Tibial nerve (tissue), 4 donors: ENCODE measurements around the gene SORCS2. TPM values are rescaled to one million over a fixed set of nuclear protein-coding genes. Genes with fewer than 3 reads are reported as not detected.
A peak's percentile ranks its signal among the peaks of the same experiment; 100 is the strongest.

ENCODE experiments used
- DNase-seq, 2 donors: peaks; one replicate each; pipeline ENCODE4 v3.0.0-alpha.2; 2019; ENCODE audit warnings: low spot score in 2 of 2
- H3K27ac ChIP-seq, 4 donors: fragments of 200-600 bp; sonication (generic) in 3 of 4; one replicate each; pipeline ENCODE4 v1.5.1; 2017 to 2019; ENCODE audit warnings: mild to moderate bottlenecking in 1 of 4
- H3K27me3 ChIP-seq, 2 donors: fragments of 200-600 bp; sonication (generic) in 1 of 2; one replicate each; pipeline versions ENCODE4 v1.5.1 to v1.6.0; 2017 to 2019
- H3K36me3 ChIP-seq, 3 donors: fragments of 200-600 bp; sonication (generic); one replicate each; pipeline ENCODE4 v1.5.1; 2018 to 2019
- H3K4me1 ChIP-seq, 4 donors: fragments of 200-600 bp; sonication (generic) in 3 of 4; one replicate each; pipeline ENCODE4 v1.5.1; 2017 to 2019
- H3K4me3 ChIP-seq, 4 donors: fragments of 200-600 bp; sonication (generic) in 3 of 4; one replicate each; pipeline ENCODE4 v1.5.1; 2017 to 2019; ENCODE audit warnings: mild to moderate bottlenecking in 1 of 4, moderate library complexity in 1 of 4
- H3K9me3 ChIP-seq, 4 donors: fragments of 200-600 bp; sonication (generic) in 3 of 4; one replicate each; pipeline ENCODE4 v1.5.1; 2017 to 2019
- EP300 ChIP-seq, 2 donors: sonication (generic); formaldehyde crosslinking; IDR thresholded peaks; one replicate each; pipeline ENCODE4 v1.6.1; 2017; ENCODE audit warnings: antibody characterized with exemption in 2 of 2, mild to moderate bottlenecking in 1 of 2
- POLR2A ChIP-seq, 2 donors: fragments of 450-650 bp; IDR thresholded peaks; one replicate each; pipeline ENCODE4 v1.6.1; 2017; ENCODE audit warnings: antibody characterized with exemption in 2 of 2, mild to moderate bottlenecking in 2 of 2, moderate library complexity in 2 of 2
- WGBS, 2 donors: methylation state at CpG; one replicate each; pipeline ENCODE4 v1.1.5; 2018; 5-methylcytosine and 5-hydroxymethylcytosine counted together
- total RNA-seq, 4 donors: library from RNA; depleted of rRNA; stranded (reverse); fragments of >200 nt; gene quantifications; one replicate each; pipeline ENCODE4 v1.1.0, GENCODE V29; 2016
- TF ChIP-seq, protein P1 (sequence below), 5 experiments: fragments of 200-600 bp in 3 of 5; fragments of 450-650 bp in 2 of 5; sonication (generic) in 3 of 5; IDR thresholded peaks; one replicate each; pipeline ENCODE4 v1.5.1; 2016 to 2019; ENCODE audit warnings: antibody characterized with exemption in 5 of 5, mild to moderate bottlenecking in 3 of 5, moderate library complexity in 2 of 5

The SORCS2 gene
- total RNA-seq, 4 donors from 2014 or later, result 15.6 to 48.9 (median 38.3) TPM

DNA sequence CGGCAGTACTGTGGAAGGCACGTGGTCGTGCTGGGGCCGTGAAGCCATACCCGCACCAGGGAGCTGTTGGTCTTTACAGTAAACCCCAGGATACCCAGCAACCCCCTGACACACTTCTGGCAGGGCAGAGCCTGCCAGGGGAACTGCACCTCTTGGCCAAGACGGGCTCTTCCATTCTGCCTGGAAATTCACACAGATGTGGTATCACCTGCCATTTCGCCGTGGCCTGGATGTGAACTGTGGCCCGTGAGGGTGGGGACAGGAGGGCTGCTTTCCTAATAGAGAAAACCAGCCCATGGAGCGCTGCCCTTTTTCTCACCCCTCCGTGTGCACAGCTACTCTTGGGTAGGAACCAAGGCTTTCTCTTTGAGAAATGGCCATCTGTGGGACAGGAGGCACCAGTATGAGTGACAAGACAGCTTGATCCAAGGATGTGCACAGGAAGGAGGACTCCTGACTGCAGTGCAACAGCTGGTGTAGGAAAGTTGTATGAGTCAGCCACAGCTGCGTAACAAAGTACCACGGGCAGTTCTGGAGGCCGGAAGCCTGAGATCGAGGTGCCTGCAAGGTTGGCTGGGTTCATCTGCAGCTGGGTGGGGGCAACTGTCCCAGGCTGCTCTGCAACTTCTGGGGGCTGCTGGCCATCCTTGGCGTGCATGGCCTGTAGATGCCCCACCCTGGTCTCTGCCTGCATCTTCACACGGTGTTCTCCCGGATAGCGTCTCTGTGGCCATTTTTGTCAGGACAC is 146.7 kb downstream of the SORCS2 start:
- Histone ChIP-seq H3K36me3 (no peaks in the 10 kb centered on the region), H3K9me3 (no peaks in the 10 kb centered on the region), H3K27me3 (no peaks in the 10 kb centered on the region), H3K4me1 (peaks cover 0 to 42% (median 5%) of the 10 kb centered on the region in 4 donors), H3K27ac (no peak overlapping the region), H3K4me3 (no peak overlapping the region)
- 92 to 94% methylated on average over 18 to 19 of the region's 19 CpGs for WGBS, 2 donors
- TF ChIP-seq EP300 (IDR thresholded peaks at IDR 0.05) (no peak), POLR2A (IDR thresholded peaks at IDR 0.05) (no peak)
- TF ChIP-seq, protein P1, sequence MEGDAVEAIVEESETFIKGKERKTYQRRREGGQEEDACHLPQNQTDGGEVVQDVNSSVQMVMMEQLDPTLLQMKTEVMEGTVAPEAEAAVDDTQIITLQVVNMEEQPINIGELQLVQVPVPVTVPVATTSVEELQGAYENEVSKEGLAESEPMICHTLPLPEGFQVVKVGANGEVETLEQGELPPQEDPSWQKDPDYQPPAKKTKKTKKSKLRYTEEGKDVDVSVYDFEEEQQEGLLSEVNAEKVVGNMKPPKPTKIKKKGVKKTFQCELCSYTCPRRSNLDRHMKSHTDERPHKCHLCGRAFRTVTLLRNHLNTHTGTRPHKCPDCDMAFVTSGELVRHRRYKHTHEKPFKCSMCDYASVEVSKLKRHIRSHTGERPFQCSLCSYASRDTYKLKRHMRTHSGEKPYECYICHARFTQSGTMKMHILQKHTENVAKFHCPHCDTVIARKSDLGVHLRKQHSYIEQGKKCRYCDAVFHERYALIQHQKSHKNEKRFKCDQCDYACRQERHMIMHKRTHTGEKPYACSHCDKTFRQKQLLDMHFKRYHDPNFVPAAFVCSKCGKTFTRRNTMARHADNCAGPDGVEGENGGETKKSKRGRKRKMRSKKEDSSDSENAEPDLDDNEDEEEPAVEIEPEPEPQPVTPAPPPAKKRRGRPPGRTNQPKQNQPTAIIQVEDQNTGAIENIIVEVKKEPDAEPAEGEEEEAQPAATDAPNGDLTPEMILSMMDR (IDR thresholded peaks at IDR 0.05), result no peak
- DNase-seq, result no peak

DNA sequence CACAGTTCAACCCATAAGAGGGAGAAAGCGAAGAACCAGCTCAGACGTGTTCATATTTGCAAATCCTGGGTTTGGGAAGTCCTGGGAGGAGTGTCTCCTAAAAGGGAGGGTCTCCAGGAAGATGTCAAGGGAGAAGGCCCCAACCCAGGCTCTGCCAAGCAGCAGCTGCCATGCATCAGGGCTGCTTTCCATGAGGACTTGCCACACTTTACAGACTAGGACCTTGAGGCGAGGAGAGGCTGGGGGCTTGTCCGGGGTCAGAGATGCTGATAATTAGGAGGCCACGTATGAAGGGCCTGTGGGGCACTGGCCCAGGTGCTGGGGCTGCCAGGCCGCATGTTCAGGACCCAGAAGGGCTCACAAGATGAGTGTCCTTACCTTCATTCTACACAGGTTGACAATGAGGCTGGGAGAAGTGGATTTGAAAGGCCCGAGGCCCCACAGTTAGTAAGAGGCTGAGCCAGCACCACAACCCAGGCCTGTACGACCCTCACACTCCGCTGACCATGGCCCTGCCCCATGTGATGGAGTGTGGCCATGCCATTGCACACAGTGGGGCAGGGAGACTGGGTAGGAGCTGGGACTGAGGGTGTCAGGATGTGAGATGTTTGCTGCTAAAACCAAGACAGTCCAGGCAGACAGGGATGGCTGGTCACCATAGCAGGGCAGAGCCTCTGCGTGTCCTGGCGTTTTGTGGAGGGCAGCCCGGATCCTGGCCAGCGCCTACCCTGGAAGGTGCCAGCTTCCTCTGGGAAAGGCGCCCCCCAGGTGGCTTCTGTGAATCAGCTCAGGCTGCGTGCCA is 147.6 kb downstream of the SORCS2 start:
- TF ChIP-seq POLR2A (IDR thresholded peaks at IDR 0.05) (no peak), EP300 (IDR thresholded peaks at IDR 0.05) (no peak)
- TF ChIP-seq, protein P1 (IDR thresholded peaks at IDR 0.05), result no peak
- no peaks in the 10 kb centered on the region for H3K9me3 ChIP-seq
- no peak for DNase-seq
- peaks cover 0 to 42% (median 5%) of the 10 kb centered on the region in 4 donors for H3K4me1 ChIP-seq
- no peak overlapping the region for H3K4me3 ChIP-seq
- H3K27ac ChIP-seq, result no peak overlapping the region
- no peaks in the 10 kb centered on the region for H3K27me3 ChIP-seq
- no peaks in the 10 kb centered on the region for H3K36me3 ChIP-seq
- 91 to 92% methylated on average over 15 of the region's 15 CpGs for WGBS, 2 donors

DNA sequence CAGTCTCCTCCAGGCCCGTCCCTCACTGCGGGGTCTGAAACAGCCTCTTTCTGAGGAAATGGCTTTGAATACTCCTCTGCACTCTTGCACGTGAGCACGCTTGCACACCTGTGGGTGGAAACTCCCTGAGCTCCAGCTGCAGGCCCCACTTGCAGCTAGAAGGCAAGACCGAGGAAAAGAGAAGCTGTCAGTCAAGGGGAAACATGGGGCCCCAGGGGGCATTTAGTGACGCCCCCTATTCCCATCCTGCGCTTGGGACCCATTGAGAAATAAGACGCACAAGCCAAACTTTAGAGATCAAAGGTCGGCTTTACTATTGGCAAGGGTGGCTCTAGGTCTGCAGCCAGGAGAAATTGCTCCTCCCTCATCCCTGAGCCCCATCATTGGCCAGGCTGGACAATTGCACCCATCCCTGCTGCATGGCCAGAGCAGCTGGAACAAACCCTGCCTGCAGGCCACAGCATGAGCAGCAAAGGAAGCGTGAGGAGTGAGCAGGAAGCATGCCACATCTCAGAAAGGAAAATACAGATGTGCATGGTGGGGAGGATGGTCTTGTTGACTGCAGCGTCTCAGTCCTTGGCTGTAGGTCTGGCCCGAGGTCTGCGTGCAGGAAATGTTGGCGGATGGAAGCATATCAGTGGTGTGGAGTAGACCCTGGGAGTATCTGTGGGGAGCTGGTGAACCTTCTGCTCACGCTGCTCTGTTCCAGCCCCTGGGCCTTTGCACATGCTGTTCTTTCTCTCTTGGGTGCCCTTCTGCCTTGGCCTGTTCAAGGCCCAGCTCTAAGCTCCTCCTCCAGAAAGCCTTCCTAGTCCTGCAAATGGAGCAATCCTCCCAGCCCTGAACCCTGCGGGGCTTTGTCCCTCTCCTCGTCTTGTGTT is 148.5 kb downstream of the SORCS2 start:
- Histone ChIP-seq H3K27ac (peak overlapping the region in 1 of 4 donors; percentile 78), H3K36me3 (no peaks in the 10 kb centered on the region), H3K27me3 (no peaks in the 10 kb centered on the region), H3K4me1 (peaks cover 0 to 35% (median 2%) of the 10 kb centered on the region in 4 donors), H3K9me3 (peaks cover 0 to 7% (median under 1%) of the 10 kb centered on the region in 4 donors), H3K4me3 (no peak overlapping the region)
- 90 to 91% methylated on average over 17 of the region's 17 CpGs for WGBS, 2 donors
- no peak for DNase-seq
- TF ChIP-seq EP300 (IDR thresholded peaks at IDR 0.05) (no peak), POLR2A (IDR thresholded peaks at IDR 0.05) (no peak)
- TF ChIP-seq, protein P1 (IDR thresholded peaks at IDR 0.05), result no peak

DNA sequence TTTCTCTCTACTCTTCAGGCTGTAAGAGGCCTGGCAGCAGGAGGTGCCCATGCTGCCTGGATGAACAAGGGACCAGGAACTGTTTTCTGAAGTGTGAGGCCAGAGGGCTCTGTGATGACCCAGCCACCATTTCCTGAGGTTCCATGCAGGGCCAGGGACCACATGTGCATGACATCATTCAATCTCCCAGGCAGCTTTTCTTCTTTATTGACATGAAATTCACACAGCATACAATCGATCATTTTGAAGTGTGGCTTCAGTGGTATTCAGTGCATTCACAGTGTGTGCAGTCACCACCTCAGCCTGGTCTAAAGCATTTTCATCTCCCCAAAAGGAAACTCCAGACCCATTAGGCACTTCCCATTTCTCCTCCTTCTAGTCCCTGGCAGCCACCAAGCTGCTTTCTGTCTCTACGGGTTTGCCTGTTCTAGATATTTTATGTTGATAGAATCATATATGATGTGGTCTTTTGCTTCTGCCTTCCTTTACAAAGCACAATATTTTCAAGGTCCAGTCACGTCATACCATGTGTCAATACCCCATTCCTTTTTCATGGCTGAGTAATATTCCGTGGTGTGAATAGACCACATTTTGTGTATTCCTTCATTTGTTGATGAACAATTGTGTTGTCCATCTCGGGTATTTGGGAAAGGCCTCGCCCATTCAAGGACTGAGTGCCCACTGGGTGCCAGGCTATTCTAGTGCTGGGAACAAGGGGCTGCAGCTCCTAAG is 149.3 kb downstream of the SORCS2 start:
- H3K4me1 ChIP-seq, result peaks cover 0 to 30% (median 0%) of the 10 kb centered on the region in 4 donors
- H3K27me3 ChIP-seq, result no peaks in the 10 kb centered on the region
- H3K9me3 ChIP-seq, result peaks cover 0 to 15% (median 2%) of the 10 kb centered on the region in 4 donors
- no peaks in the 10 kb centered on the region for H3K36me3 ChIP-seq
- 70 to 81% methylated on average over 6 of the region's 6 CpGs for WGBS, 2 donors
- no peak for DNase-seq
- TF ChIP-seq EP300 (IDR thresholded peaks at IDR 0.05) (no peak), POLR2A (IDR thresholded peaks at IDR 0.05) (no peak)
- TF ChIP-seq, protein P1 (IDR thresholded peaks at IDR 0.05), result no peak
- H3K27ac ChIP-seq, result peak overlapping the region in 2 of 4 donors; percentile 78 to 89
- no peak overlapping the region for H3K4me3 ChIP-seq
